HEK293 (cell line): ENCODE results near the gene PODN.

Experiments used
- ATF2 ChIP-seq: fragments of 450-650 bp; formaldehyde crosslinking; IDR thresholded peaks from 2 replicates; pipeline ENCODE4 v1.5.1; 2016; ENCODE audit warnings: missing biosample characterization, missing genetic modification characterization, low read depth
- HOXD13 ChIP-seq: sonication (generic); formaldehyde crosslinking; IDR thresholded peaks from 2 replicates; pipeline ENCODE4 v1.8.0; 2022; ENCODE audit warnings: missing genetic modification reagents, borderline replicate concordance
- PRDM10 ChIP-seq: fragments of 450-650 bp; formaldehyde crosslinking; IDR thresholded peaks from 2 replicates; pipeline ENCODE4 v1.5.1; 2016; ENCODE audit warnings: missing biosample characterization, missing genetic modification characterization
- PRDM2 ChIP-seq: fragments of 450-650 bp; formaldehyde crosslinking; IDR thresholded peaks from 2 replicates; pipeline ENCODE4 v1.5.1; 2016; ENCODE audit warnings: missing biosample characterization, missing genetic modification characterization, borderline replicate concordance
- ZBTB20 ChIP-seq: fragments of 450-650 bp; formaldehyde crosslinking; IDR thresholded peaks from 2 replicates; pipeline ENCODE4 v1.5.1; 2016; ENCODE audit warnings: missing biosample characterization, missing genetic modification characterization
- ZBTB49 ChIP-seq: fragments of 450-650 bp; formaldehyde crosslinking; IDR thresholded peaks from 2 replicates; pipeline ENCODE4 v1.5.1; 2016; ENCODE audit warnings: missing biosample characterization, missing genetic modification characterization, low read depth
- ZNF148 ChIP-seq: fragments of 450-650 bp; formaldehyde crosslinking; IDR thresholded peaks from 2 replicates; pipeline ENCODE4 v1.5.0; 2017; ENCODE audit warnings: missing biosample characterization, missing genetic modification characterization, borderline replicate concordance
- ZNF155 ChIP-seq: fragments of 450-650 bp; formaldehyde crosslinking; IDR thresholded peaks from 2 replicates; pipeline ENCODE4 v1.5.1; 2016; ENCODE audit warnings: missing biosample characterization, missing genetic modification characterization
- ZNF16 ChIP-seq: fragments of 450-650 bp; formaldehyde crosslinking; IDR thresholded peaks from 2 replicates; pipeline ENCODE4 v1.5.1; 2016; ENCODE audit warnings: low read depth, missing biosample characterization, missing genetic modification characterization
- ZNF18 ChIP-seq: fragments of 450-650 bp; formaldehyde crosslinking; IDR thresholded peaks from 2 replicates; pipeline ENCODE4 v1.5.1; 2016; ENCODE audit warnings: missing biosample characterization, missing genetic modification characterization
- ZNF248 ChIP-seq: fragments of 450-650 bp; formaldehyde crosslinking; IDR thresholded peaks from 2 replicates; pipeline ENCODE4 v1.5.1; 2017; ENCODE audit warnings: missing biosample characterization, missing genetic modification characterization
- ZNF274 ChIP-seq, 2 experiments: fragments of 200-500 bp in 1 of 2; fragments of 450-650 bp in 1 of 2; sonication (Bioruptor generic) in 1 of 2; formaldehyde crosslinking in 1 of 2; IDR thresholded peaks; 2 replicates each; pipeline versions ENCODE4 v1.5.1 to v1.6.1; 2014 to 2016; ENCODE audit warnings: borderline replicate concordance in 1 of 2, inconsistent platforms in 1 of 2, low read length in 1 of 2, missing biosample characterization in 1 of 2, missing genetic modification characterization in 1 of 2
- ZNF324 ChIP-seq: fragments of 450-650 bp; formaldehyde crosslinking; IDR thresholded peaks from 2 replicates; pipeline ENCODE4 v1.5.1; 2016; ENCODE audit warnings: missing biosample characterization, missing genetic modification characterization
- ZNF335 ChIP-seq: fragments of 450-650 bp; formaldehyde crosslinking; conservative IDR thresholded peaks from 2 replicates; pipeline ENCODE4 v1.5.1; 2016; ENCODE audit warnings: missing biosample characterization, missing genetic modification characterization
- ZNF48 ChIP-seq: fragments of 450-650 bp; formaldehyde crosslinking; IDR thresholded peaks from 2 replicates; pipeline ENCODE4 v1.5.1; 2016; ENCODE audit warnings: missing biosample characterization, missing genetic modification characterization
- ZNF530 ChIP-seq: fragments of 450-650 bp; formaldehyde crosslinking; IDR thresholded peaks from 2 replicates; pipeline ENCODE4 v1.5.1; 2016; ENCODE audit warnings: low read depth, missing biosample characterization, missing genetic modification characterization
- ZNF560 ChIP-seq: fragments of 450-650 bp; formaldehyde crosslinking; IDR thresholded peaks from 2 replicates; pipeline ENCODE4 v1.5.1; 2017; ENCODE audit warnings: missing biosample characterization, missing genetic modification characterization, borderline replicate concordance
- ZNF561 ChIP-seq: fragments of 450-650 bp; IDR thresholded peaks from 2 replicates; pipeline ENCODE4 v1.5.1; 2018; ENCODE audit warnings: missing biosample characterization, missing genetic modification characterization, borderline replicate concordance
- ZNF585B ChIP-seq: fragments of 450-650 bp; formaldehyde crosslinking; IDR thresholded peaks from 2 replicates; pipeline ENCODE4 v1.5.1; 2016; ENCODE audit warnings: missing biosample characterization, missing genetic modification characterization
- ZNF76 ChIP-seq: fragments of 450-650 bp; formaldehyde crosslinking; IDR thresholded peaks from 2 replicates; pipeline ENCODE4; 2016; ENCODE audit warnings: low read depth, missing biosample characterization, missing genetic modification characterization, borderline replicate concordance

Gene PODN

GRCh38 chr1:53014791-53015507 is 47.1 kb upstream of the PODN start (continued):
- TF ChIP-seq ZBTB49 (no peak), HOXD13 (no peak), ZNF16 (tag by site-specific recombination) (no peak), PRDM10 (tag by site-specific recombination) (peak; percentile 50), ZBTB20 (tag by site-specific recombination) (no peak), ZNF155 (no peak), ZNF335 (peak; percentile 91), ZNF530 (tag by site-specific recombination) (no peak), ZNF76 (tag by site-specific recombination) (no peak), ZNF48 (tag by site-specific recombination) (no peak), ZNF148 (tag by site-specific recombination) (no peak), ZNF585B (tag by site-specific recombination) (no peak), ZNF18 (tag by site-specific recombination) (no peak), ZNF274 (IDR thresholded peaks at IDR 0.05; ENCODE audit: low read length) (no peak), ZNF274 (tag by site-specific recombination; IDR thresholded peaks at IDR 0.05; ENCODE audit: borderline replicate concordance) (no peak), ZNF560 (tag by site-specific recombination) (no peak), PRDM2 (no peak), ZNF561 (tag by site-specific recombination) (no peak; the same call in 1 of the 2 replicates), ZNF324 (tag by site-specific recombination) (peak; percentile 35; the same call in 1 of the 2 replicates), ZNF248 (no peak), ATF2 (tag by site-specific recombination) (no peak)
